Stimulated activated CD4-positive, alpha-beta T cell treated with anti-CD3 and anti-CD28 coated beads, Interleukin-15, amount 100 ng/mL, for 24 hours (primary cell): ENCODE results near the gene LILRA1.
"Not testable (repeated sequence)": the region's sequence is repeated elsewhere in the genome, so short reads cannot be mapped to it uniquely, and the experiment has no call there.

ENCODE experiments used
- DNase-seq: peaks from one replicate; pipeline ENCODE4 v3.0.0-alpha.2; 2020

Gene LILRA1

GRCh38 chr19:54593445-54593844 is at the start of gene LILRA1:
TSS of gene LILRA1 (plus strand) at chr19:54593632. CDS start at chr19:54594245, 613 bp downstream.
- DNase-seq, result not testable (repeated sequence)

- no peak for DNase-seq
Measured at GRCh38 chr19:54548806-54549205, 44.6 kb upstream of the LILRA1 start.

GRCh38 chr19:54549224-54549623 is 44.2 kb upstream of the LILRA1 start:
- no peak for DNase-seq

- no peak for DNase-seq
Measured at GRCh38 chr19:54551293-54551692, 42.1 kb upstream of the LILRA1 start.

GRCh38 chr19:54551950-54552912 is 41.2 kb upstream of the LILRA1 start:
- no peak for DNase-seq

GRCh38 chr19:54552913-54553310 is 40.5 kb upstream of the LILRA1 start:
- DNase-seq, result no peak

- DNase-seq, result no peak
Measured at GRCh38 chr19:54554006-54554405, 39.4 kb upstream of the LILRA1 start.

- no peak for DNase-seq
Measured at GRCh38 chr19:54554896-54555295, 38.5 kb upstream of the LILRA1 start.

- DNase-seq, result no peak
Measured at GRCh38 chr19:54556194-54556593, 37.2 kb upstream of the LILRA1 start.

- no peak for DNase-seq
Measured at GRCh38 chr19:54558339-54558738, 35.1 kb upstream of the LILRA1 start.

GRCh38 chr19:54560881-54561385 is 32.5 kb upstream of the LILRA1 start:
- DNase-seq, result no peak

- no peak for DNase-seq
Measured at GRCh38 chr19:54561840-54562239, 31.6 kb upstream of the LILRA1 start.

- DNase-seq, result not testable (repeated sequence)
Measured at GRCh38 chr19:54563206-54563605, 30.2 kb upstream of the LILRA1 start.

GRCh38 chr19:54570316-54570715 is 23.1 kb upstream of the LILRA1 start:
- DNase-seq, result no peak

- DNase-seq, result not testable (repeated sequence)
Measured at GRCh38 chr19:54571715-54572615, 21.5 kb upstream of the LILRA1 start.

- no peak for DNase-seq
Measured at GRCh38 chr19:54572696-54573311, 20.6 kb upstream of the LILRA1 start.

- no peak for DNase-seq
Measured at GRCh38 chr19:54573330-54573872, 20.0 kb upstream of the LILRA1 start, which contains the start of gene LILRA2. TSS of gene LILRA2 (plus strand) at chr19:54573790. CDS start at chr19:54573879, 89 bp downstream.

GRCh38 chr19:54574051-54574450 is 19.4 kb upstream of the LILRA1 start:
- DNase-seq, result no peak

GRCh38 chr19:54574527-54575056 is 18.8 kb upstream of the LILRA1 start:
- no peak for DNase-seq

GRCh38 chr19:54575205-54575604 is 18.2 kb upstream of the LILRA1 start:
- DNase-seq, result not testable (repeated sequence)

GRCh38 chr19:54576411-54576976 is 16.9 kb upstream of the LILRA1 start:
- no peak for DNase-seq

- no peak for DNase-seq
Measured at GRCh38 chr19:54577334-54577733, 16.1 kb upstream of the LILRA1 start.
